DND-41 (cell line): ENCODE measurements around the gene SPIB.

Experiments used
- CTCF ChIP-seq: IDR thresholded peaks from 2 replicates; pipeline ENCODE4 v1.5.1; 2012; ENCODE audit warnings: borderline replicate concordance, low read length, moderate library complexity, mild to moderate bottlenecking; ENCODE audit not compliant: poor library complexity, severe bottlenecking; ENCODE audit errors: extremely low read depth
- EZH2 ChIP-seq: IDR thresholded peaks from 3 replicates; pipeline ENCODE4 v1.6.1; 2012; ENCODE audit warnings: borderline replicate concordance, low read depth, mild to moderate bottlenecking, moderate library complexity, low read length, inconsistent platforms; ENCODE audit not compliant: severe bottlenecking

GRCh38 chr19:50383852-50384684, 34.7 kb upstream of the SPIB start, which contains the start of gene POLD1:
- TF ChIP-seq CTCF: no peak
- TF ChIP-seq EZH2: no peak
